GM21737 (cell line): ENCODE measurements around the gene ANKRD39.
"Not testable (repeated sequence)": the region's sequence is repeated elsewhere in the genome, so short reads cannot be mapped to it uniquely, and the experiment has no call there.

Experiments used
- ATAC-seq: cut with Tn5 transposase; IDR thresholded peaks from one replicate; pipeline ENCODE4 v1.9.1; 2021; ENCODE audit warnings: mild to moderate bottlenecking, moderate library complexity; ENCODE audit not compliant: unreplicated experiment

Gene ANKRD39

DNA sequence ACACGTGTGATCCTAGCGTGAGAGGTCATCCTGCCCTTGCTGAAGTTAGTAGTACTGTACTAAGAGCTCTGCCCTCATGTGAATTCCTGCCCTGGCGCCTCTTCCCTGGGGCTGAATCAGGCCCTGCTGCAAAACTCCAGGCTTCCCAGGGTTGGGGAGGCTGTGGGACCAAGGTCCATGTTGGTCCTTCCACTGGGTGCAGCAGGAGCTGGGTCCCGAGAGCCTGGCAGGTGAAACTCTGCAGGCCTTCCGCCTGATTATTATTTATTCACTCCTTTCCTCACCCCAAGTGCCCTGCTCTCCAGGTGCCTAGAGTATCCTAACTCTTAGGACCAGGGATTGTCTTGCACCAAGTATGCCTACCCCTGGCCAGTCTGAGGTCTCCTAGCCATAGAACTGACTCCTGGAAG, 47.0 kb downstream of the ANKRD39 start:
- ATAC-seq: no peak

DNA sequence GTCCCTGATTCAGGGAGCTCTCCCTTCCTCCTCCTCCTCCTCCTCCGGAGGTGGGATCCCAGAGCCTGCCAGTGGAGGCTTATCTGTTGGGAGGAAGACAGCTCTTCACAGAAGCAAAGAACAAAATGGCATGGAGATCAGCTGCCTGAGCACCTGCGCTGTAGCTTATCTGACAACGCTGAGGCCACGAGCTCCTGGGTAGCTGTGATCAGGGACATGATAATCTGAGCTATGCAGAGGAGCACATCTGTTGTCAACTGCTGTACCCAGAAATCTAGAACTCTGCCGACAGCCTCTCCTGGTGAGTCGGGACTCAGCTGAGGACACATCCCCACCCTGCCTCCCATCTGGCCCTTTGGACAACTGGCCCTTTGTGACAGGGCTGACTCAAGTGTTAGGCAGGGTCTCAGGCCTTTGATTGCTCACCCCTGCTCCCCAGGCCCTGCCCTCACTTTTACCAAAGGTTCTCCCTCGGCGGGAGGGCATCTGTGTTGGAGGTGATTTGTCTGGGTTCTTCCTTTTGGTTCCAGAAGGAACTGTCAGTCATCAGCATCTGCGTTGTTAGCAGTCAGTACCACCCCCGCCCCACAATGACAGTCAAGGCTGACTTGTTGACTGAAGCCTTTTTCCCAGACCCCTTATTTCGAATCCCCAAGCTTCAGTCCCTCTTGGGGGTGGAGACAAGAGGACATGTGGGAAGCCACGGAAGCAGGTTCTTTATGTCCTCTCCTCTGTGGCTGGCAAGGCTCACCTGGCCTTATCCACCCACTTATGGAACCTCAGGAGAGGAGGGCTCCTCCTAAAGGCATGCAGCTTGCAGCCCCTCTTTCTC, 47.6 kb downstream of the ANKRD39 start:
- ATAC-seq: no peak

DNA sequence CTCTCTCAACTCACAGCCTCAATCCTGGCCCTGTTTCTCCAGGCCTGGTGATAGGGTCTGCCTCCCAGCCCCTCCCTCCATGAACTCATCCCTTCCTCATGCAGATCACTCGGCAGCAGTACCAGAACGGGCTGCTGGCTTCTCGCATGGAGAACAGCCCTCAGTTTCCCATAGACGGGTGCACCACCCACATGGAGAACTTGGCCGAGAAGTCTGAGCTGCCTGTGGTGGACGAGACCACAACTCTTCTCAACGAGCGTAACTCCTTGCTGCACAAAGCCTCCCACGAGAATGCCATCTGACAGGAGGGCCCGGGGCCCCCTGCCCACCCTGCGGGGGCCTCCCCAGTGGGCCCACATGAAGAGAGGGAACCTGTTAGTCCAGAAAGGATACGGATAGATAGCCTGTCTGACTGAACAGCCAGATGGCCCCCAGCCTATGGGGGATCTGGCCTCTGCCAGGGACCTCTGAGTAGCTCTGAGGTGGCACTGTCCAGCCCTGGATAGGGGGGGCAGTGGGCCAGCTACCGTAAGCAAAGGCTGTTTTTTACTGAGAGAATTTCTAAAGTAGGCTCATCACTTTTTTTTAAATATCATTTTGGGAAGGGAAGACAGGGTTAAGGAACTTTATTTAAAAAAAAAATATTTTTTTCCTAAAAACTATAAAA, 48.5 kb downstream of the ANKRD39 start:
- no peak for ATAC-seq

DNA sequence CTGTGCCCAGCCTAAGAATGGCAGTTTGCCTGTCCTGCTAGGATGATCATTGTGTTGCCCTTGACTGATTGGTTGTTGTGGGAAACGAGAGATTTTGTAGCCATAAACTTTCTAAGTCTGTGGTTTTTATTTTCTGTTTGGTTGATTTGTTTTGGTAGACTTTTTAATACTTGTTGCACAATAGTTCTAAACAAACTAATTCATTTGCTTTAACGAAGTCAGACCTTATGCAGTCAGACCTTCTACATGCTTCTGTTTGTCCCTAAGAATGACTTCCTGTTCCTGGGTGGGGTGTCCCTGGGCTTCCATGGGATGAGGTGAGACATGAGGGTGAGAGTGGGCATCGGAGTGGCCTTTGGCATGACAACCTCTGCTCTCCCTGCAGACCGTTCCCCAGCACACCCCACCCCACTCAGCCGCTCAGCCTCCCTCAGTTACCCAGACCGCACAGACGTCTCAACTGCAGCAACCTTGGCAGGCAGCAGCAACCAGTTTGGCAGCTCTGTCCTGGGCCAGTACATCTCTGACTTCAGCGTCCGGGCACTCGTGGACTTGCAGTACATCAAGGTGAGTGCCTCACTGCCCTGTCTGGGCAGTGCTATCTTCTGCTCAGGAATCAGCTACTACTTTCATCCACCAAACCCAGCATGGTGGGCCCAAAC, 49.5 kb downstream of the ANKRD39 start:
- ATAC-seq: no peak

DNA sequence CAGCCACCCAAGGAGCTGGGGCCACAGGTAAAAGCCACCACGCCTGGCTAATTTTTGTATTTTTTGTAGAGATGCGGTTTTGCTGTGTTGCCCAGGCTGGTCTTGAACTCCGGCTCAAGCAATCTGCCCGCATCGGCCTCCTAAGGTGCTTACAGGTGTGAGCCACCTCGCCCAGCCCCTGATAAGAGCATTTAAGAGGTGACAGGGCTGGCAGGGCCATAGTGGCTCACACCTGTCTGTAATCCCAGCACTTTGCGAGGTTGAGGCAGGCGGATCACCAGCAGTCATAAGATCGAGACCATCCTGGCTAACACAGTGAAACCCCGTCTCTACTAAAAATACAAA, 50.7 kb downstream of the ANKRD39 start:
- ATAC-seq: no peak

DNA sequence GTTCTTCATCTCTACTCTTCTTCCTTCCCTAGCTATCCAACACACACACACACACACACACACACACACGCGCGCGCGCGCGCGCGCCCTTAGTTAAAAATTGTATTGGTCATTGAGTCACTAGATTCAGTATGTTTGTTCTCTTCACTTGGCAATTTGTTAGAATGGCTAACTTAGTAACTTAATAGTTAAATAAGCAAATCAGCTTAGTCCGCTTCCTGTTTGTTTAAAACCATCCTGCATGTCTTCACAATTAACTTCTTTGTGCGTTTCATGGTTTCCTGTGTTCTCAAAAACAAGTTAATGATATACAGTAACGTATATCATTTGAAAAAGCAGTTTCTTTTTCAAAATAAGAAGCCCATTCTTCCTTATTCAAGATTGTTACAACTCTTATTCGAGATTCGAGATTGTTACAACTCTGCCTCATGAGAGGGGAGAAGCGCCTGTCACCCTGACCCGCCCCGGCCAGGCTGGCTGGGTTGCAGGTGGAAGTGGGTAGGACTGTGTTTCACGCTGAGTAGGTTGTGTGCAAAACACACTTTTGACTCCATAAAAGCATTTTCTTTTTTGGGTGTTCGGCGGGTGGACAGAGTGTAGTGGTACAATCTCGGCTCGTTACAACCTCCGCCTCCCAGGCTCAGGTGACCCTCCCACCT, 51.2 kb downstream of the ANKRD39 start:
- peak; percentile 41 for ATAC-seq

DNA sequence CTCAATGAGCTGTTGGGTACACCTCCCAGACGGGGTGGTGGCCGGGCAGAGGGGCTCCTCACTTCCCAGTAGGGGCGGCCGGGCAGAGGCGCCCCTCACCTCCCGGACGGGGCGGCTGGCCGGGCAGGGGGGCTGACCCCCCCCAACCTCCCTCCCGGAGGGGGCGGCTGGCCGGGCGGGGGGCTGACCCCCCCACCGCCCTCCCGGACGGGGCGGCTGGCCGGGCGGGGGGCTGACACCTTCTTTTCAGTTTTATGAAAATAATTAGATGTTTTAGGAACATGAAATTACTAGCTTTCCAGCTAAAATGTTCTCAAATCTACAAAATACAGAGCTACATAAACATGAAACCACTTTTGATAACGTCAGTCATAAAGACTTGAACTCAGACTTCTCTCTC, 51.9 kb downstream of the ANKRD39 start:
- not testable (repeated sequence) for ATAC-seq

DNA sequence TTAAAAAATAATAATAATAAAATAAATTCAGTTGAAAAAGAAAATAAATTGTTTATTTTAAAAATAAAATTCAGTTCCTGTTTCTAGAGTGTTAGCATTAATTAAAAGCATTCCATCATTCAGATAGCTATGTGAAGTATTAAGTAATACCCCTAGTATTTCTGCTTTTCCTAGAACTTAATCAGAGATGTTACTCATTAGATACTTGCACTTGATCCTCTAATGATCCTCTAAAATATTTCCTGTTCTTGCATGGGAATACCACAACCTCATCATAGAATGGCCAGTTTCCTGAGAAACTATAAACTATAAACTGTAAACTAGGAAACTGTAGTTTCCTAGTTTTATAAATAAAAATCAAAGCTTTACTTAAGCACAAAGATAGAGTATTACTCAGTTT, 52.8 kb downstream of the ANKRD39 start:
- no peak for ATAC-seq

DNA sequence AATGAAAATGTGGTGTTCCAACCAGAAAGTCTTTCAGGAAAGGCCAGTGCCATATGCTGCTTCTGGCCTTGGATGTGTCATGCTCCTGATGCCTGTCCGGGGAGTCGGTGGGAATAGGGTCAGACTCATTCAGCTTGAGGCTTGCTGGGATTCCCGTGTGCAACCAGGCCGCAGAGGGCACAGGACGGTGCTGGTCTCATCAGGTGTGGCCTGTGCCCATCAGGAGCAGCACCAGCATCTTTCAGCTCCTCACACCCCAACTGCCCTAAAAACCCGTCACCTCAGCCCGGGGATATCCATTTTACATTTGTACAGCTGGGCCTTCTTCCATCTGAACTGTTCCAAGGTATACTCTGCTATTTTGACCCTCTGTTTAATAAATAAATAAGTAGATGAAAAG, 55.1 kb downstream of the ANKRD39 start:
- ATAC-seq: no peak

DNA sequence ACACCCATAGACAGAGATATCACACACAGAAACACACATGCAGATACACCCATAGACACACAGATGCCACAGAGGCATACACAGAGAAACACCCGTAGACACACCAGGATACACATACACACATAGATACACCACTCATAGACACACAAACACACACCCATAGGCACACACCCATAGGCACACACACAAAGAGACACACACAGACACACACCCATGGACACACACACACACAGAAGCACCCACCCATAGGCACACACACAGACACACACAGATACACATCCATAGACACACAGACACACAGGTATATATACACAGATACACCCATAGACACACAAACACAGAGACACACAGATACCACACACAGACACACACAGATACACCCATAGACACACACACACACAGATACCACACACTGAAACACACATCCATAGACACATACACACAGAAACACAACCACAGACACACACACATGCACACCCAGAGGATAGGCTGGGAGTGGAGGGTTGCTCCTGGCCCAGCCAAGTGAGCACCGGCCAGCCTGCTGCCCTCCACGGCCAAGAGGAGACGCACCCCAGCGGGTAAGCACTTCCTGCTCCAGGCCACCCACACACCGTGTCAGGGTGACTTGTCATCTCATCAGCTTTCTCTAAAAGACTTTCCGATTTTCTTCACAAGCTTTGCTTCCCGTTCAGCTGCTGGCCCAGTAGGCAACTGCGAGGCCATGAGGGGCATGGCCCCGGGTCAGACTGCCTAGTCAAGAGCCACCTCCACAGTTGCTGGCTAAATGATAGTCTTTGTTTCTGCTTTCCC, 55.8 kb downstream of the ANKRD39 start:
- no peak for ATAC-seq

DNA sequence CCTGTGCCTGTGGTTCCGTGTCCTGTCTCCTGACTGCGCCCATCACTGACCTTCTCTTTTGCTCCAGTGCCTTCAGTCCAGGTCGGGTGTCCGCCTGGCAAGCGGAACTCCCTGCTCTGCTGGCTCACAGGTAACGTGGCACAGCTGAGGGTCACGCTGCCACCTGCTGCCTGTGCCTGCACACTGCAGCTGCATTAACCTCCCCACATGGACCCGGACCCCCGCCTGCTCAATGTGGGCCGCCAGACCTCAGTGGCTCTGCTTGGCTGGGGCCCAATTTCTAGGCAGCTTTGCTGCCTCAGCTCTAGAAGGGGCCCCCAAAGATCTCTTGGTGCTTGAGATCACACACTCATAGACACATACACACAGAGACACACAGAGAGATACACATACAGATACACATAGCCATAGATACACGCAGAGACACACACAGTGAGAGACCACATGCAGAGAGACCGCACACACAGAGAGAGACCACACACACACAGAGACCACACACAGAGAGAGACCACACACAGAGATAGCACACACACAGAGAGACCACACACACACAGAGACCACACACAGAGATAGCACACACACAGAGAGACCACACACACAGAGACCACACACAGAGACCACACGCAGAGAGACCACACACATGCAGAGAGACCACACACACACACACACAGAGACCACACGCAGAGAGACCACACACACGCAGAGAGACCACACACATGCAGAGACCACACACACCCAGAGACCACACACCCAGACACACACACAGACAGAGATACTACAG, 56.6 kb downstream of the ANKRD39 start:
- ATAC-seq: peak; percentile 61

DNA sequence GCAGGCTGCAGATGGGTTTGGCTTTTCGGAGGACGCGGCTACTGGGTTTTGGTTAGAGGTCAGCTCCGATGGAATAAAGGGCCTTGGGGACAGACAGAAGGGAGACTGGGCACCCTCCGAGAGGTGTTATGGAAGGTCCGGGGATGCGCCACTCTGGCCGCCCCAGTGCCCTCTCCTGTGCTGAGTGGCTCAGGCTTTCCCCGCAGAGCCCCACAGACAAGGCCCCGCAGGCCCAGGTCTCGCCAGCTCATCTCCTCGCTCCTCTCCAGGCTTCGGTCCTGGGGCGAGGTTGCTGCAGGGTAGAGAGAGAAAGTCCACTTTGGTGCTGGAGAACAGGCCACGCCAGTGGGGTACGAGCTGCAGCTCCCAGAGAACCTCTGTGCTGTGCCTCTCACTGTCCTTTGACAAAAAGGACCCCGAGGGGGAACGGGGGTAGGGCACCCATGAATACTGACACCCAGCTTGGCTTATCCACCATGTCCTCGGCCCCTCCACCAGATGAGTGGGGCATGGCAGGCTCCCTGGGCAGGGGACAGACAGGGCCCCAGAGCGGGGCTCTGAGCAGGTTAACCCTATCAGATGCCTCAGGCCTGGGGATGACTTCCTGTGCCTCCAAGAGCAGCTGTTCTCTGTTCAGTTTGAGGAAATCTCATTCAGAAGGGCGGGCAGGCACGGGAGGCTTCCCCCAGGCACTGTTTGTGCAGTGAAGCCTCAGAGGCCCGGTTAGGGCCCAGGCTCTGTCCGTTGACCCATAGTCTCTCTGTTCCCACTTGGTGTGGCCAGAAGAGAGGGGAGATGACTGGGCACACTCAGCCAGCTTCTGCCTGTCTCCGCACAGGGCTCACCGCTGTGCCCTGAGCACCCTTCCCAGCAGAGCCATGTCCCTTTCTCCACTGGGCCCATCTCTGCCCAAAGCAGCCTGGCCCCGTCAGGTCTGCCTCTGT, 57.5 kb downstream of the ANKRD39 start:
- no peak for ATAC-seq

DNA sequence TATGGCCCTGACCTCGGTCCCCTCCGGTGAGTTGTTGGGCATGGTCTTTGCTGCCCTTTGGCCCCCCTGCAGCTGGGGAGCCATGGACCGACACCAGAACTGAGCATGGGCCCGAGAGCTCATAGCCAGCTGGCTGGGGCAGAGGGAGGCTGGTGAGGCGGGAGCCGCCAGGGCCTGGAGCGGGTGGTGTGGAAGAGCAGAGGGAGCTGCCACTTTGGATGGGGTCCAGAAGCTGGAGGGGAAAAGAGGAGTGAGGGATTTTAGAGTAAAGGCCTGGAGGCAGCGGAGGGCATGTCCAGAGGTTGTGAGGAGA, 58.2 kb downstream of the ANKRD39 start:
- ATAC-seq: no peak

DNA sequence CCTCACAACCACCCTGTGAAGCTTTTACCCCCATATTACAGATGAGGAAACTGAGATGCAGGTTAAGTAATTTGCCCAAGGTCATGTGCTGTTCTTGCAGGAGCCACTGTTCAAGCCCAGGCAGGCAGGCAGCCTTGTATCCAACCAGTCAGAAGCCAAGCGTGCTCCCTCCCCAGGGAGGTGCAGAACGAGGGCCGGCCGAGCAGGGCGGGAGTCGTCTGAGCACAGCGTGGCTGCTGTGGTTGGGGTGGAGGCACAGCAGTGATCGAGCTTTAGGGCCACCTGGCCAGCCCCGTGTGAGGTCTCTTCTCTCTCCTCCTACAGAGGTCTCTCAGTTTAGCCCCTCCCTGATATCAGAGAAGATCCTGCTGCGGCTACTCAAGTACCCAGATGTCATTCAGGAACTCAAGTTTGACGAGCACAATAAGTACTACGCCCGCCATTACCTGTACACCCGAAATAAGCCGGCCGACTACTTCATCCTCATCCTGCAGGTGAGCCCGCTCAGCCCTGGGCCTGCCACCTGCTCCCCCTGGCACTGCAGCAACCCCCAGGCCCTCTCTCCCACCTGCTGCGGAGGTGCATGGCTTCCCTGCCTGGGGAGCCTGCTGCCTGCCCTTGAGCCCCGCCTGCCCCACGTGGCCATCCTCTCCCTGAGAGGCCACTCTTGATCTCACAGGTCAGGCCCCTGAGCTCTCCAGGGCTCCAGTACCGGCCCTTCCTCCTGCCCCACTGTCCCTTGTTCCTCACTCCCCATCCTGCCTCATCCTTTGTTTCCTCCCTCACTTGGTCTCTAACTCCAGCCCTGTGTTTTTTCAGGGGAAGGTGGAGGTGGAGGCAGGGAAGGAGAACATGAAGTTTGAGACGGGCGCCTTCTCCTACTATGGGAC, 58.8 kb downstream of the ANKRD39 start:
- no peak for ATAC-seq
